Measurements from ENCODE around the gene ZNF784.

Gene ZNF784

GRCh38 chr19:55647732-55648584 is 23.6 kb upstream of the ZNF784 start, which contains the start of gene CCDC106:
TSS of gene CCDC106 (plus strand) at chr19:55648212. CDS start at chr19:55649047, 835 bp downstream.
- H3K27me3 ChIP-seq (ENCODE audit: insufficient read depth, low read length, poor library complexity), result no peaks in the 10 kb centered on the region
- H2AK5ac ChIP-seq (ENCODE audit: low read length), result no peak within 1 kb of the TSS
- no peak within 1 kb of the TSS for H2BK120ac ChIP-seq (ENCODE audit: low read depth, low read length)
- peak within 1 kb of the TSS; percentile 95 for H3K56ac ChIP-seq (ENCODE audit: low read length)
- no peak within 1 kb of the TSS for H2BK15ac ChIP-seq (replicated peaks; ENCODE audit: low read depth)
- H4K8ac ChIP-seq (ENCODE audit: low read depth, low read length), result no peak within 1 kb of the TSS
- H3K9ac ChIP-seq (ENCODE audit: low read length), result peak within 1 kb of the TSS; percentile 95
- peak within 1 kb of the TSS; percentile 31 for H3K27ac ChIP-seq (ENCODE audit: low read depth, low read length)
- peak; percentile 87 for DNase-seq
- H3K4me1 ChIP-seq (ENCODE audit: control insufficient read depth, low read depth, low read length), result no peaks in the 10 kb centered on the region
- no peak within 1 kb of the TSS for H4K5ac ChIP-seq (ENCODE audit: low read length)
- H3K23ac ChIP-seq (ENCODE audit: low read length), result no peak within 1 kb of the TSS
- WGBS (ENCODE audit: extremely low coverage, insufficient coverage, low lambda C conversion rate), result no CpG with 5 or more reads among the region's 87 CpGs
- H3K18ac ChIP-seq (ENCODE audit: low read length), result peak within 1 kb of the TSS; percentile 57
- peaks cover 7% of the 10 kb centered on the region for H3K36me3 ChIP-seq (ENCODE audit: control insufficient read depth, insufficient read depth, low read length)
- no peak within 1 kb of the TSS for H2BK5ac ChIP-seq (ENCODE audit: low read length)
- peak within 1 kb of the TSS; percentile 75 for H3K4me2 ChIP-seq (ENCODE audit: low read length)
- H3K79me1 ChIP-seq (ENCODE audit: low read length), result peaks cover 8% of the 10 kb centered on the region
- peaks cover 20% of the 10 kb centered on the region for H3K79me2 ChIP-seq (ENCODE audit: control insufficient read depth, insufficient read depth, low read length)
- peak within 1 kb of the TSS; percentile 75 for H3K4me3 ChIP-seq (ENCODE audit: low read length)
- peak within 1 kb of the TSS; percentile 73 for H3K4ac ChIP-seq (ENCODE audit: low read depth, low read length)

DNA sequence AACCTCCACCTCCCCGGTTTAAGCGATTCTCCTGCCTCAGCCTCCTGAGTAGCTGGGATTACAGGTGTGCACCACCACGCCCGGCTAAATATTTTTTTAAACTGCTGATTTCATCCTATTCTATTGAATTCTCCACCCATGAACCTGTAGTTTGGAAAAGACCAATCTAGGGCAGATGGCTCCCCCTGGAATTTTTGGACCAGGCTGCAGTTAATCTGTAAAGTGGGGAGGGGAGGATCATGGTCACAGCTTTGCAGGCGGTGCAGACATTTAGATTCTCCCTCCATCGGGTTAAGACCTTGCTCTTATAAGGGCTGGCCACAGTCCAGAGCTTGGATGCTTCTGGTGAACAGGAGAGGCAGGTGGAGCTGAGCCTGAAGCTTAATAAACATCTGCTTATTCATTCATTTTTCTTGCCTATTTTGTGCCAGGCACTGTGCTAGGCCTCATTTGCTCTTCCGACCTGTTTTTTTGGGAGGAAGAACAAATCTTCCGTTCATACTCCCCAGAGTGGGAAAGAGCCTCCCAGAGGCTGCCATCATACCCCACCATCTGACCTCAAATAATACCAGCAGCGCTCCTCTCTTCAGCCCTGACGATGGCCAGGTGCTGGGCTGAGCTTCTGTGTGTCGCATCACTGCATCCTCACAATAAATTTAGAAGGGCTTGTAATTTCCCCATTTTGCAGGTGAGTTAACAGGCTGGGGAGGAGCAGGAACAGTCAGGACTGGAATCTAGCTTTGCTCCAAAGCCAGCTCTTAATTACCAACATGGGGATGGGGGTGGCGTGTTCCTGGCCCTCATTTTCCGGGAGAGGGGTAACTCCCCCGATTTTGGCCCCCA is 22.7 kb upstream of the ZNF784 start:
- no peak overlapping the region for H4K5ac ChIP-seq (ENCODE audit: low read length)
- H3K27me3 ChIP-seq (ENCODE audit: insufficient read depth, low read length, poor library complexity), result no peaks in the 10 kb centered on the region
- peaks cover 7% of the 10 kb centered on the region for H3K36me3 ChIP-seq (ENCODE audit: control insufficient read depth, insufficient read depth, low read length)
- H2BK15ac ChIP-seq (replicated peaks; ENCODE audit: low read depth), result no peak overlapping the region
- H2BK120ac ChIP-seq (ENCODE audit: low read depth, low read length), result no peak overlapping the region
- no peak for DNase-seq
- no peaks in the 10 kb centered on the region for H3K4me1 ChIP-seq (ENCODE audit: control insufficient read depth, low read depth, low read length)
- no peak overlapping the region for H3K27ac ChIP-seq (ENCODE audit: low read depth, low read length)
- no peak overlapping the region for H4K8ac ChIP-seq (ENCODE audit: low read depth, low read length)
- WGBS (ENCODE audit: extremely low coverage, insufficient coverage, low lambda C conversion rate), result no CpG with 5 or more reads among the region's 14 CpGs
- H3K79me2 ChIP-seq (ENCODE audit: control insufficient read depth, insufficient read depth, low read length), result peaks cover 20% of the 10 kb centered on the region
- H3K4ac ChIP-seq (ENCODE audit: low read depth, low read length), result peak overlapping the region; percentile 73
- H3K79me1 ChIP-seq (ENCODE audit: low read length), result peaks cover 8% of the 10 kb centered on the region
- H3K4me2 ChIP-seq (ENCODE audit: low read length), result peak overlapping the region; percentile 34
- peak overlapping the region; percentile 75 for H3K4me3 ChIP-seq (ENCODE audit: low read length)
- H2AK5ac ChIP-seq (ENCODE audit: low read length), result no peak overlapping the region
- no peak overlapping the region for H2BK5ac ChIP-seq (ENCODE audit: low read length)
- peak overlapping the region; percentile 75 for H3K56ac ChIP-seq (ENCODE audit: low read length)
- H3K18ac ChIP-seq (ENCODE audit: low read length), result peak overlapping the region; percentile 5
- peak overlapping the region; percentile 95 for H3K9ac ChIP-seq (ENCODE audit: low read length)
- H3K23ac ChIP-seq (ENCODE audit: low read length), result no peak overlapping the region

- no CpG with 5 or more reads among the region's 5 CpGs for WGBS (ENCODE audit: extremely low coverage, insufficient coverage, low lambda C conversion rate)
- no peak overlapping the region for H3K9ac ChIP-seq (ENCODE audit: low read length)
- H3K4me2 ChIP-seq (ENCODE audit: low read length), result no peak overlapping the region
- no peak for DNase-seq
- no peak overlapping the region for H4K5ac ChIP-seq (ENCODE audit: low read length)
- H2AK5ac ChIP-seq (ENCODE audit: low read length), result no peak overlapping the region
- H3K27ac ChIP-seq (ENCODE audit: low read depth, low read length), result no peak overlapping the region
- H3K4me1 ChIP-seq (ENCODE audit: control insufficient read depth, low read depth, low read length), result no peaks in the 10 kb centered on the region
- H3K56ac ChIP-seq (ENCODE audit: low read length), result no peak overlapping the region
- no peak overlapping the region for H2BK120ac ChIP-seq (ENCODE audit: low read depth, low read length)
- H3K79me1 ChIP-seq (ENCODE audit: low read length), result peaks cover 8% of the 10 kb centered on the region
- H2BK5ac ChIP-seq (ENCODE audit: low read length), result no peak overlapping the region
- no peak overlapping the region for H3K4ac ChIP-seq (ENCODE audit: low read depth, low read length)
- H4K8ac ChIP-seq (ENCODE audit: low read depth, low read length), result no peak overlapping the region
- H3K4me3 ChIP-seq (ENCODE audit: low read length), result no peak overlapping the region
- H3K18ac ChIP-seq (ENCODE audit: low read length), result no peak overlapping the region
- no peak overlapping the region for H2BK15ac ChIP-seq (replicated peaks; ENCODE audit: low read depth)
- peaks cover 20% of the 10 kb centered on the region for H3K79me2 ChIP-seq (ENCODE audit: control insufficient read depth, insufficient read depth, low read length)
- H3K27me3 ChIP-seq (ENCODE audit: insufficient read depth, low read length, poor library complexity), result no peaks in the 10 kb centered on the region
- H3K36me3 ChIP-seq (ENCODE audit: control insufficient read depth, insufficient read depth, low read length), result peaks cover 7% of the 10 kb centered on the region
- no peak overlapping the region for H3K23ac ChIP-seq (ENCODE audit: low read length)
Measured at GRCh38 chr19:55645512-55645881, 21.1 kb upstream of the ZNF784 start.

DNA sequence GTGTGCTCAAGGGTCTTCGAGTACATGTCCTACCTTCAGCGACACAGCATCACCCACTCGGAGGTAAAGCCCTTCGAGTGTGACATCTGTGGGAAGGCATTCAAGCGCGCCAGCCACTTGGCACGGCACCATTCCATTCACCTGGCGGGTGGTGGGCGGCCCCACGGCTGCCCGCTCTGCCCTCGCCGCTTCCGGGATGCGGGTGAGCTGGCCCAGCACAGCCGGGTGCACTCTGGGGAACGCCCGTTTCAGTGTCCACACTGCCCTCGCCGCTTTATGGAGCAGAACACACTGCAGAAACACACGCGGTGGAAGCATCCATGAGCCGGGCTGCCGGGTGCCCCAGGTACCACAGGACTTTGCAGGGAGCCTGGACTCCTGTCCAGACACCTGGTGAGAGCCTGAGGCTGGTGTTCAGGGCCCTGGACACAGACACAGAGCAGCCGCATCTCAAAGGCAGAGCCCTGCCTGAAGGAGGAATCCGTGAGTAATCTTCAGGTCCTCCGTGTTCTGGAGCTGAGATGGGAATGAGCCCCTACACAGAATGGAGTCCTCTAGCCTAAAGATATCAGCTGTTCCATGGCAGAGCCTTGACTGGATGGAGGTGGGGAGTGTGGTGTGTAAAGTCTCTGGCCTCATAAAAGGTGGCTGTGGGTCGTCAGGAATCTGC is 20.6 kb upstream of the ZNF784 start:
- H3K23ac ChIP-seq (ENCODE audit: low read length), result no peak overlapping the region
- no peak overlapping the region for H3K27ac ChIP-seq (ENCODE audit: low read depth, low read length)
- peaks cover 8% of the 10 kb centered on the region for H3K79me1 ChIP-seq (ENCODE audit: low read length)
- H3K56ac ChIP-seq (ENCODE audit: low read length), result peak overlapping the region; percentile 97
- no peak overlapping the region for H3K4me3 ChIP-seq (ENCODE audit: low read length)
- no peaks in the 10 kb centered on the region for H3K27me3 ChIP-seq (ENCODE audit: insufficient read depth, low read length, poor library complexity)
- no peak for DNase-seq
- H3K9ac ChIP-seq (ENCODE audit: low read length), result peak overlapping the region; percentile 99
- H3K4me2 ChIP-seq (ENCODE audit: low read length), result no peak overlapping the region
- no peak overlapping the region for H2AK5ac ChIP-seq (ENCODE audit: low read length)
- no peak overlapping the region for H2BK5ac ChIP-seq (ENCODE audit: low read length)
- peaks cover 20% of the 10 kb centered on the region for H3K79me2 ChIP-seq (ENCODE audit: control insufficient read depth, insufficient read depth, low read length)
- peaks cover 7% of the 10 kb centered on the region for H3K36me3 ChIP-seq (ENCODE audit: control insufficient read depth, insufficient read depth, low read length)
- no peak overlapping the region for H3K4ac ChIP-seq (ENCODE audit: low read depth, low read length)
- H4K8ac ChIP-seq (ENCODE audit: low read depth, low read length), result no peak overlapping the region
- no peak overlapping the region for H2BK15ac ChIP-seq (replicated peaks; ENCODE audit: low read depth)
- peaks cover 2% of the 10 kb centered on the region for H3K4me1 ChIP-seq (ENCODE audit: control insufficient read depth, low read depth, low read length)
- no CpG with 5 or more reads among the region's 28 CpGs for WGBS (ENCODE audit: extremely low coverage, insufficient coverage, low lambda C conversion rate)
- no peak overlapping the region for H3K18ac ChIP-seq (ENCODE audit: low read length)
- no peak overlapping the region for H2BK120ac ChIP-seq (ENCODE audit: low read depth, low read length)
- H4K5ac ChIP-seq (ENCODE audit: low read length), result no peak overlapping the region

- Histone ChIP-seq H3K4me2 (ENCODE audit: low read length) (peak overlapping the region; percentile 78), H2BK5ac (ENCODE audit: low read length) (no peak overlapping the region), H2BK15ac (replicated peaks; ENCODE audit: low read depth) (no peak overlapping the region), H3K56ac (ENCODE audit: low read length) (peak overlapping the region; percentile 97), H3K18ac (ENCODE audit: low read length) (no peak overlapping the region), H3K4me1 (ENCODE audit: control insufficient read depth, low read depth, low read length) (peaks cover 2% of the 10 kb centered on the region), H2BK120ac (ENCODE audit: low read depth, low read length) (peak overlapping the region; percentile 39), H3K79me2 (ENCODE audit: control insufficient read depth, insufficient read depth, low read length) (peaks cover 20% of the 10 kb centered on the region), H2AK5ac (ENCODE audit: low read length) (peak overlapping the region; percentile 30), H4K8ac (ENCODE audit: low read depth, low read length) (no peak overlapping the region), H3K27ac (ENCODE audit: low read depth, low read length) (no peak overlapping the region), H3K23ac (ENCODE audit: low read length) (peak overlapping the region; percentile 89), H3K4me3 (ENCODE audit: low read length) (peak overlapping the region; percentile 98), H3K36me3 (ENCODE audit: control insufficient read depth, insufficient read depth, low read length) (peaks cover 7% of the 10 kb centered on the region), H3K27me3 (ENCODE audit: insufficient read depth, low read length, poor library complexity) (no peaks in the 10 kb centered on the region), H4K5ac (ENCODE audit: low read length) (no peak overlapping the region), H3K9ac (ENCODE audit: low read length) (peak overlapping the region; percentile 99), H3K4ac (ENCODE audit: low read depth, low read length) (peak overlapping the region; percentile 95), H3K79me1 (ENCODE audit: low read length) (peaks cover 8% of the 10 kb centered on the region)
- WGBS (ENCODE audit: extremely low coverage, insufficient coverage, low lambda C conversion rate), result no CpG with 5 or more reads among the region's 12 CpGs
- no peak for DNase-seq
Measured at GRCh38 chr19:55644191-55644833, 19.9 kb upstream of the ZNF784 start.
